LNCaP clone FGC (cell line): ENCODE results near the gene PLXNB3.

ENCODE experiments used
- DNase-seq: peaks from one replicate; pipeline ENCODE4 v3.0.0-alpha.2; 2011; ENCODE audit warnings: low read depth
- H3K4me3 ChIP-seq: 2 replicates; pipeline ENCODE4 v1.5.1; 2011; ENCODE audit warnings: mild to moderate bottlenecking, low read depth, low read length, control low read depth
- CTCF ChIP-seq: IDR thresholded peaks from 2 replicates; pipeline ENCODE4 v1.5.1; 2012; ENCODE audit warnings: mild to moderate bottlenecking; ENCODE audit not compliant: control insufficient read depth, insufficient read depth; ENCODE audit errors: extremely low read depth

PLXNB3 gene

GRCh38 chrX:153792368-153792767 is 28.3 kb downstream of the PLXNB3 start:
- no peak for DNase-seq
- no peak for TF ChIP-seq CTCF
- H3K4me3 ChIP-seq, result peak overlapping the region; percentile 82

GRCh38 chrX:153793291-153793690 is 29.2 kb downstream of the PLXNB3 start:
- H3K4me3 ChIP-seq, result peak overlapping the region; percentile 82
- no peak for TF ChIP-seq CTCF
- no peak for DNase-seq

GRCh38 chrX:153794018-153794896 is 30.2 kb downstream of the PLXNB3 start, which contains the start of the genes IDH3G and SSR4:
TSS of gene IDH3G (minus strand) at chrX:153794375. CDS start at chrX:153794326, 49 bp downstream.
TSS of gene SSR4 (plus strand) at chrX:153794668. CDS start at chrX:153794688, 20 bp downstream.
- DNase-seq, result peak; percentile 76
- H3K4me3 ChIP-seq, result peak within 1 kb of the TSS; percentile 82
- no peak for TF ChIP-seq CTCF

GRCh38 chrX:153794897-153795816 is 31.1 kb downstream of the PLXNB3 start:
- no peak for TF ChIP-seq CTCF
- H3K4me3 ChIP-seq, result peak overlapping the region; percentile 82
- DNase-seq, result no peak

- TF ChIP-seq CTCF, result no peak
- no peak overlapping the region for H3K4me3 ChIP-seq
- no peak for DNase-seq
Measured at GRCh38 chrX:153797415-153798015, 33.5 kb downstream of the PLXNB3 start.

- no peak overlapping the region for H3K4me3 ChIP-seq
- no peak for DNase-seq
- no peak for TF ChIP-seq CTCF
Measured at GRCh38 chrX:153799326-153799725, 35.3 kb downstream of the PLXNB3 start.
